B cell (primary cell): Measurements from ENCODE around the gene CHIC2.

ENCODE experiments used
- EZH2 ChIP-seq: IDR thresholded peaks from 2 replicates; pipeline ENCODE4 v1.6.1; 2012; ENCODE audit warnings: borderline replicate concordance, low read depth, mild to moderate bottlenecking, moderate library complexity, low read length; ENCODE audit not compliant: insufficient read depth, poor library complexity, severe bottlenecking
- TF ChIP-seq, protein P1 (sequence below): fragments of 200-600 bp; IDR thresholded peaks from one replicate; pipeline ENCODE4 v1.8.0; 2022; ENCODE audit warnings: antibody characterized with exemption, mild to moderate bottlenecking

DNA sequence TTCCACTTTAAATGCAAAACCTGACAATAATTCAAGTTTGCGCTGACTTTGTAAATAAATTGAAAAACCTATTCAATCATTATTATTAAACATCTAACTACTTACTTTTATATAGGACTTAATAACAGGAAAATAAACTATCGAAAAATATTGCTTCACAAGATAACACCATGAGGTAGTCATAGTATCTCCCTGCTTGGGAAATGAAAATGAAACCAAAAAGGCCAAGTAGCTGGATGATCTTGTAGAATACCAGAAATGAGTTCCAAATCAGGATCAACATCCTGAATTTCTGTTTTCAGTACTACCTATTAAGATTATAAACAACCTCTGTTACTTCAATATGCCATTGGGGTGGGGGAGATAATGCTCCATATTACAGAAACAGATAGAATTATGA is 58.9 kb downstream of the CHIC2 start:
- TF ChIP-seq, protein P1, sequence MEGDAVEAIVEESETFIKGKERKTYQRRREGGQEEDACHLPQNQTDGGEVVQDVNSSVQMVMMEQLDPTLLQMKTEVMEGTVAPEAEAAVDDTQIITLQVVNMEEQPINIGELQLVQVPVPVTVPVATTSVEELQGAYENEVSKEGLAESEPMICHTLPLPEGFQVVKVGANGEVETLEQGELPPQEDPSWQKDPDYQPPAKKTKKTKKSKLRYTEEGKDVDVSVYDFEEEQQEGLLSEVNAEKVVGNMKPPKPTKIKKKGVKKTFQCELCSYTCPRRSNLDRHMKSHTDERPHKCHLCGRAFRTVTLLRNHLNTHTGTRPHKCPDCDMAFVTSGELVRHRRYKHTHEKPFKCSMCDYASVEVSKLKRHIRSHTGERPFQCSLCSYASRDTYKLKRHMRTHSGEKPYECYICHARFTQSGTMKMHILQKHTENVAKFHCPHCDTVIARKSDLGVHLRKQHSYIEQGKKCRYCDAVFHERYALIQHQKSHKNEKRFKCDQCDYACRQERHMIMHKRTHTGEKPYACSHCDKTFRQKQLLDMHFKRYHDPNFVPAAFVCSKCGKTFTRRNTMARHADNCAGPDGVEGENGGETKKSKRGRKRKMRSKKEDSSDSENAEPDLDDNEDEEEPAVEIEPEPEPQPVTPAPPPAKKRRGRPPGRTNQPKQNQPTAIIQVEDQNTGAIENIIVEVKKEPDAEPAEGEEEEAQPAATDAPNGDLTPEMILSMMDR: no peak
- no peak for TF ChIP-seq EZH2
